ENCODE data around the gene LCA5.

DNA sequence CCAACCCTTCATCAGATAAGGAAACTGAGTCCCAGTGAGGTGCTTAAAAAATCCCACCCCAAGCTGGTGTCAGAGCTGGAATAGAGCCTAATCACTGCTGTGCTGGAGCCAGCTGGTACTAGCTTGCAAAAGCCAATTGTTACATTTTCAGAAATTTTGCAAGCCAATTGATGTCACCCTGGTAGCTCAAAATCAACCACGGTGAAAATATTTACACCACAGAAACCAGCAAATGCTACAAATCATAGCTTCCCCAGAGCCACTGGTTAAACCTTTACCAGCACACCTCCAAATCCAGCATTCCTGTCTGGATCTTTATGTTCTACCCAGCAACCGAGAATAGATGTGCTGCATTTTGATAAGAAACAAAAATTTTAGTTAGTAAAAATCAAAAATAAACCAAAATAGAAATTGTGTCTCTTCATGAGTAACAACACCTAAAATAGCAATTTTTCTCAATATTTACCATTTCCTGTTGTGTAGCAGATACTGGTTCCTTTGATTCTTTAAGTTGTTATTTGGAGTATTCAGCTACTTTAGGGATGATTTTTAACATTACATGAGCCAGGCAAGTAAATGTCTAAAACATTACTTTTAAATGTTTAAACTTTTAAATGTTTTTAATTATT, 7.2 kb upstream of the LCA5 start:
- no peak for TF ChIP-seq EZH2 (IDR thresholded peaks at IDR 0.05; ENCODE audit: insufficient read depth, poor library complexity, severe bottlenecking)
- no peak for TF ChIP-seq EZH2phosphoT487 (IDR thresholded peaks at IDR 0.05; ENCODE audit: insufficient read depth, low read depth)
